Measurements from ENCODE around the gene COL15A1.

The COL15A1 gene

DNA sequence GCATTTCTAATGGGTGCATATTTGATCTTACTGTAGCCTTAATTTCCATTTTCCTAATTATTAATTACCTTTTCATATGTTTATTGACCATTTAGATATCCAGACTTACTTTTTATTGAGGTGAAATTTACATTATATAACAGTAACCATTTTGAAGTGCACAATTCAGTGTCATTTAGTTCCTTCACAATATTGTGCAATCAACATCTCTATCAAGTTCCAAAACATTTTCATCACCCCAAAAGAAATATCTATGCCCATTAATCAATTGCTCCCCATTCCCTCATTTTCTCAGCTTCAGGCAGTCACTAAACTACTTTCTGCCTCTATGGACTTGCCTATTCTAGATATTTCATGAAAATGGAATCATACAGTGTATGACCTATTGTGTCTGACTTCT lies 5.9 kb downstream of the COL15A1 start:
- DNase-seq (ENCODE audit: low read depth in 2 of 2): no peak

DNA sequence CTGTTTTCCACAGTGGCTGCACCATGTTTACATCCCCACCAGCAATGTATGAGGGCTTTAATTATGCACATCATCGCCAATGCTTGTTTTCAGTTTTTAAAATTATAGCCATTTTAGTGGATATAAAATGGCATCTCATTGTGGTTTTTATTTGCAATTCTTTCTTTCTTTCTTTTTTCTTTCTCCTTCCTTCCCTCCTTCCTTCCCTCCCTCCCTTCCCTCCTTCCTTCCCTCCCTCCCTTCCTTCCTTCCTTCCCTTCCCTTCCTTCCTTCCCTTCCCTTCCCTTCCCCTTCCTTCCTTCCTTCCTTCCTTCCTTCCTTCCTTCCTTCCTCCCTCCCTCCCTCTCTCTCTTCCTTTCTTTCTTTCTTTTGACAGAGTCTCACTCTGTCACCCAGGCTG lies 6.6 kb downstream of the COL15A1 start:
- no peak for DNase-seq (ENCODE audit: low read depth in 2 of 2)

DNA sequence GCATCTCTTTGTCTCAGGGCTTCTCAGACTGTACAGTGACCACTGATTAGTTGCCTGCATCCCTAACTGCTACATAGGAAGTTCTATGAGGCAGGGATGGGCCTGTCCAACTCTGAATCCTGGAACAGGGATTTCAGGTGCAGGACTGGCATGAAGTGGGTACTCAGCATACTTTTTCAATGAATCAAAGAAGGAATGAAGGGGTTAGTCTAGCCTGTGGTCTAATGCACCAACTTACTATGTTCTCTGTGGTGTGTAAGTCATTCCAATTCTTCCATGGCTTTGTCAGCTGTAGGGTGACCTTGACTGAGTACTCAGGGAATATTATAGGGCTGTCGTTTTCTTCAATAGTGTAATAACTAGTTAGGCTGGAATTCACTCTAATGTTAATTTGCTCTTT lies 8.3 kb downstream of the COL15A1 start:
- DNase-seq (ENCODE audit: low read depth in 2 of 2): no peak

DNA sequence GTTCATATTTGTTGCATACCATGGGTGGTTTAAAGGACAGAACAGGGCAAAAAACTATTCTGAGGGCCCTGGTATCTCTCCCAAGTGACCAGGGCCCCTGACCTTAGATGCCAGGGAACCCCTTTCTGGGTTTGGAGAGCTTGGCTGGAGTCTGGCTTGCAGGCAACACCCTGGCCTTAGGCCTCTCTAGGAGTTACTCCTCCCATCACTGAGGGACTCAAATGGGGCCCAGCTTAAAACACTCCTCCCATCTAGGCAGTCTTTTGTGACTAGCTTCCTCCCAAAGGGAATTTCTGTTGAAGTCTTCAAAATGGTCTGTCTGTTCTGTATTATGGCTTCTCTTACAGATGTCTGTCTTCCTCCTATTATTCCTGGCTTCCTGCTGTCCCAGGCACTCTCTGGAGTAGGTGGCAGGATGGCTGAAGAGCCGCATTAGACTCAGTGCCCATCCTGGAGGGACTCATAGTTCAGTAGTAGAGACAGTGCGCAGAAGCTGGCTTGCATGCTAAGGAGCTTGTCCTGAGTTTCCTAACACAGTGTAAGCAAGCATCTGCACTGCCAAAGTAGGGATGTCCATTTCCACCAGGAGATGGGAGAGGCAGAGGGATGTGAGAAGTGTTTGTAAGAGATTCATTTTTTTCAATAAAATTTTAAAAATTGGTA lies 10.0 kb downstream of the COL15A1 start:
- DNase-seq (ENCODE audit: low read depth in 2 of 2): no peak

DNA sequence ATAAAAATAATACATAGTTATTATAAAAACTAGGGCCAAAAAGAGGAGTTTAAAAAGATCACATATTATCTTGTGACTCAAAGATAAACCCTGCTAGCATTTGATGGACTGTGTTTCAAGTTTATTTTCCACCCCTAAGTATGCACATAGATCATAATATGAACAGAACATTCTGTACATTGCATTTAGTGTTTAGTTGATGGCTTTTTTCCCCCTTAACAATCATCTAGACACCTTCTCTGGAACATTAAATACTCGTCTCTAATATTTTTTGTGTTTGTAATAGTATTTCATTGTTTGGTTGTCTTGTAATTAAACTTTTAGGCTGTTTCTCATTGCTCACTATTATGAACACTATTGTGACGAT lies 10.5 kb downstream of the COL15A1 start:
- DNase-seq (ENCODE audit: low read depth in 2 of 2): no peak

DNA sequence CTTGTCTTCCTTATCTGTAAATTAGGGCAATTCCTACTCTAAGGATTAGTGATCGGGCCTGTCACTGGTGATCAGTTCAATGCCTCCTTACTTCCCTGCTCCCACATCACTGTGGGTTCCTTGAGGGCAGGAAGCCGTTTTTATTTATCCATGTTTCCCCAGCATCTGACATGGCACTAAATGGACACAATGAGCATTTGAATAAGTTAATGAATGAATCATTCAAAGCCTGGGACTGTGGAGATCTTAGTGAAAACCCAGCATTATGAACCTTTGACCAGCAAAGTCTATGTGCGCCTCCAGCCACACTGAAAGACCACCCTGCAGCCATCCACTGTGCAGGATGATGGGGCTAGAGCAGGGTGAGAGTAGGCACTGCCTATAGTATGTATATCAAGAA lies 11.6 kb downstream of the COL15A1 start:
- no peak for DNase-seq (ENCODE audit: low read depth in 2 of 2)

DNA sequence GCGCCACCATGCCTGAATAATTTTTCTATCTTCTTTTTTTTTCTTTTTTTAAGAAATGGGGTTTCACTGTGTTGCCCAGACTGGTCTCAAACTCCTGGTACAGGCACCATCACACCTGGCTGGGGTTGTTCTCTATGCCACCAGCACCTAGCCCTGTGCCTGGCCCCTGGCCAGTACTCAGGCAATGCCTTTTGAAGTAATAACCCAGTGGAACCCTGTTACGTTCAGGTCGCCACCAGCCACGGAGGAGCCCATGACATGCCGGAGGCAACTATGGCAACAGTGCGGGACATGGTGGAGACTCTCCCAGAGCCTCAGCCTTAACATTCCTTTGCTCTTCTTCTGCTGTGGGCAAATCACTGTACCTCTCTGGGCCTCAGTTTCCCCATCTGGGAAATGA lies 14.1 kb downstream of the COL15A1 start:
- DNase-seq (ENCODE audit: low read depth in 2 of 2): no peak

DNA sequence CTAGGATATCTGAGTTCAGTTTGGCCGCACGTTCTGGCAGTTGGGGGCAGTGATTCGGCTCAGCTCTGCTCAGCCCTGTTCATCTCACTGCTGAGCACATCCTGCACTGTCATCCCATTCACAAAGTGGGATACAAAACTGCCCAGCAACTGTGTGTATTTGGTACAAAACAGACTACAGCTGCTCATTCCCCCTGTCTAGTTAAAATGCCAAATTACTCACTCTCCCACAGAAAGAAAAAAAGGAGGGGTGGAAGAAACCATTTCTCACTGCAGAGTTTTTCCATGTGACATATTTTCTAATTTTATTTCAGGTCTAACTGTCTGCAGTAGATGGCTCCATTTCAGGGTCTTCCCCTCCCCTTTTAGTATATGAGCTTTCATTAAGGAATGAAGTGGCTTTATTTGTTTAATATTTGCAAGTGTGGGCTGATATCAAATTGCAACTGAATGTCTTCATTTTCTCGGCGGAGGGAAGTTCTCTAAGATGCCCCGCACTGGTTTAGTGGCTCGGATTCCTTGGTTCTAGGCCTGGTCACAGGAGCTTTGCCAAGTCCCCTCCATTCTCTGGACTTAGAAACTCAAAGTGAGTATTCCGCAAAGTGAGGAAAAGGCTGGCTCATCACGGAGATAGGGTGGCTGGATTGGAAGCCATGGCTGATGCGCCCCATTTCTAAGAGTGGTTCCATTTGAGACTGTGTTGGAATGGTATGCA lies 14.7 kb downstream of the COL15A1 start:
- DNase-seq (ENCODE audit: low read depth in 2 of 2): peak; percentile 88 to 90

DNA sequence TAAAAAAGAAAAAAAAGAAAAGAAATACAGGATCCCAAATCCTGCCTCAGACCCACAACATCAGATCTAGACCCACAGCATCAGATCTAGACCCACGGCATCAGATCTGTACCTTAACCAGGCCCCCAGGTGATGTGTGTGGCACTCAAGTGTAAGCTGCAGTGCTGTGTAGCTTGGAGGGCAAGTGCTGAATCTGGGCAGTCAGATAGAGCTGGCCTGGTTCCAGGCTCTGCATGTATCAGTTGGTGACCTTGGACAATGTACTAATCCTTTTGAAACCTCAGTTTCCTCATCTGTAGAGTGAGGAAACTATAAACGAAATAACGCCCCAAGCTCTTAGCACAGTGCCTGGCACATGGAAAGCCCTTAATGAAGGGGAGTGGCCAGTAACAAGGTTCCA lies 16.7 kb downstream of the COL15A1 start:
- DNase-seq (ENCODE audit: low read depth in 2 of 2): no peak

DNA sequence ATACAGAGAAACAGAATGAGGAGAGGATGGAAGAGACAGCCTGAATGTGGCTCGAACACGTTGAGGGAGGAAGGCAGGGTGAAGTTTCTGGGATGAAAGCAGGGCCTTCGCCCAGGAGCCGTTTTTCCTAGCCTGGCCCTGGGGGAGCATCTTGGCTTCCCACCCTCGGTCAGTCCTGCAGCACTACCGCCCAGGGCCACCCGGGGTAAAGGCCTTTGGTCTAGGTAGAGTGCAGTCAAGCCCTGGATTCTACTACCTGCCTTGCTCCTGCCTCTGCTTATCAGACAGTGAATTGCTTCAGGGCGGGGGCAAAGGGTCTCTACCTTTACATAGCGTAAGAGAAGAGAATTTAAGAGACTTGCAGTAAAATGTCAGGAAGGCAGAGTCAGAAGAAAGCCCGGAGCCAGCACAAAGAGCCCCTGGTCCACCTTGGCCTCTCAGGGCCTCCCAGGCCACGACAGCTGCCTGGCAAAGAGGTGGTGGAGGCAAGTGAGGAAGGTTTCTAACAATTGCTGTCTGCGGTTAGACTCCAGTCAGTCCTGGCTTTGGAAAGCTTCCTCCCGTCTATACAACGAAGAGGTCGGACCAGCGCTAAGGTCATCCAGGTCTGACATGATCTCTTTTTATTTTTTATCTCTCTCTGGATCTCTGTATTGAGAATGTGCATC lies 17.9 kb downstream of the COL15A1 start:
- no peak for DNase-seq (ENCODE audit: low read depth in 2 of 2)

DNA sequence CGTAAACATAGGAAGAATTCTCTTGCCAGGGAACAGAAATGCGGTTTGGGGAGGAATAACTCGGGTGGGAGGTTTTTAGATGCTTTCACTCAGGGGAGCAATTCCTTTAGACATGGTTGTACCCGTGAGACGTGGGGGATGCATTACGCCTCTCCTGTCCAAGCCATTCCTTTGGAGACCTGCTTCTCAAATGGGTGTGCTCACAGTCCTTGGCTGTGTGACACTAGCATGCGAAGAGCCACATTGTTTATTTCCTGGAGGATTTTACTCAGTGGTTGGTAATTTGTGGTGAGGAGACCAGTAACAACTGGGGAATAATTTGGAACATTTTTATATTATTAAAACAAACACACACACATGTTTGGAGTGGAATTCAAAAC lies 18.5 kb downstream of the COL15A1 start:
- peak; percentile 68 to 70 for DNase-seq (ENCODE audit: low read depth in 2 of 2)

DNA sequence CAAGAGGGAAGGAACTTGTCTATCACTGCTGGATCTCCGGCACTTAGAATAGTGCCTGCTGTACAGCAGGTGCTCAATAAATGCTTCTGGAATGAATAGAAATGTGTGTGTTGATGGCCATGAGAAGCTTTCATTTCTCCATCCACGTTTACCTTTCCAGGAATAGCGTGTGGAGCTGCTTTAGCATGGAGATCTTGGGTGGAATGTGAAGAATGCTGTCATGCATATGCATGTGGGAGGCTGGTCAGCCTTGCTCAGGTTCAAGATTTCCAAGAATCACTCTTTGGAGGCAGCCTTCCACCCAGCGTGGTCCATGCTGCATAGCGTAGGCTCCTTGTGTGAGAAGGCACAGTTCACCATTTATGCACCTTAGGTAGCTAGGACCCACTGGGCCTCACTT lies 19.2 kb downstream of the COL15A1 start:
- DNase-seq (ENCODE audit: low read depth in 2 of 2): no peak

DNA sequence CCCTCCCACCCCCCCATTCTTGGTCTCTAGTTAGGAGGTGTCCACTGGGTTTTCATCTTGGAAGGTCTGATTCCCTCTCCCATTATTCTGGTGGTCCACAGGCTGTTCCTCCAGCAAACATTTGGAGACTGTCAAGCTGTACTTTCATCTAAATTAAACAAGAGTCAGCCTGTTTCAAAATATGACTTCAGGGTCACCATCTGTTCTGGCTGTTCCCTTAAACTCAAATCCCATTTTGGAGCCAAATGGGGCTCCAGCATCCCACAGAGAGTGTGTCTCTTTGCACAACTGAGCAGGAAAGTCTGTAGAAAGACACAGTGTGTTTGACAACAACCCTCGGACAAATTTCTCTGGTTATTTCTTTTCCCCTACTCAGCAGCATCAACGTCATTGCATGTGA lies 20.5 kb downstream of the COL15A1 start:
- no peak for DNase-seq (ENCODE audit: low read depth in 2 of 2)

DNA sequence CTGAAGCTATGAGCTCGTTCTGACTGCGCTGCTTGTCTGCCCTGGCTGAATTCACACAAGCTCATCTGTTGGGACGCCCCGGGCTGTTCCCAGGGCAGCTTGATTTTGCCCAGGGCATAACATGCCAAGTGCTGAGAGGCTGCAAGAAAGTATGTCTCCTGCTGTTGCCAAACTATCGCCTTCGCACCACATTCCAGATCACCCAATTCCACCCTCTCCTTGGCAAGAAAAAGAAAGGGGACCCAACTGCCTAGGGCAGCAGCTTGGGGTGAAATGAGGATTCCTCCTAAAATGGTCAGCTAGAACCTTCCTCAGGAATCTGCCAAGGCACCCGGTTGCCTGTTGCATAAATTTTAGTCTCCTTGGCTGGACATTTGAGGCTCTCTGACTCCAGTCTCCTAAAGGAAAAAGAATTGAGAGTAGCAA lies 21.2 kb downstream of the COL15A1 start:
- no peak for DNase-seq (ENCODE audit: low read depth in 2 of 2)

DNA sequence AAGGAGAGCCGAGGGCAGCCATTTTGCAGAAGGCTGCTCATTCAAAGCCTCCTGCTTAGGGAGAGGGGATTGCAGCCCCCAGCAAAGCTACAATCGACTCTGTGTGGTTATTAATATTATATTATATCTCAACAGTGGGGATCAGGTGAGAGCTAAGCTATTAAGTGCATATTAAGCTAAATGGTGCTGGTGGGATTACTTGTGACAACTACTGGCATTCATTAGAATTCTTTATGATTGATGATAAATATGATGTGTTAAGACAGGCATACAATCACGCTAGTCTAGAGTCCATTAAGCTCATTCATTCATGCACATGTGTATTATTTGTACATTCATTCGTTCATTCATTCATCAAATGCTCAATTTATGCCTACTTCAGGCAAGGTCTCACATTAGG lies 23.0 kb downstream of the COL15A1 start:
- no peak for DNase-seq (ENCODE audit: low read depth in 2 of 2)

DNA sequence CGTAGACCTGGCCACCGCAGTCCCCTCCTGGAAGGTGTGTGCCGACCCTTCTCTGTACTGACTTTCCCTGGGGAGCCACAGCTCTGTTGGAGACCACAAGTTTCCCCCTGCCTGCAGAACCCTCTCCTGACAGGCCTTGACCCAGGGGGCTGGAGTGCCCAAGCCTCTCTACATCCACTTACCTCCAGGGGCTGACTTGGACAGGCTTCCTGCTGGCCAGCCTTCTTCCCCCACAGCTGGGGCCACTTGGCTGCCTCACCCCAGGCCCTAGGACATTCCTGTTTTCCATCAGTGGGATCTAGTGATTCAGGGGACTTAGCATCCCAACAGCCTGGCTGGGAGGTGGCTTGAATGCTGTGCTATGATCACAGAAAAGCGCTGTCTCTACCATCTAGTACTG lies 23.6 kb downstream of the COL15A1 start:
- DNase-seq (ENCODE audit: low read depth in 2 of 2): no peak

DNA sequence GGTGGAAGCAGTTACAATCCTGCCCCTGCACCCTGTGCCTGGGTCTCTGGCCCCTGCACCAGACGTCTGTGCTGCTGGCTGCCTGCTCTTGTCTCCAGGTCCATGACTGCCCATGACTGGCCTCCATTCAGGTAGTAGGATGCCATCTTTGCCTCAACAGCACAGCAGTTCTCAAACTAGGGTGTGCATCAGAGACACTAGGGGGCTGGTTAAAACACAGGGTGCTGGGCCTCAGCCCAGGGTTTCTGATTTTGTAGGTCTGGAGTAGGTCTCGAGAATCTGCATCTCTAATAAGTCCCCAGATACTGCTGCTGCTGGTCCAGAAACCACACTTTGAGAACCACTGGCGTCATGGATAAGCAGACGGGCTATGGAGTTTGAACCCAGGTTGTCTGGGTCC lies 24.0 kb downstream of the COL15A1 start:
- DNase-seq (ENCODE audit: low read depth in 2 of 2): no peak

DNA sequence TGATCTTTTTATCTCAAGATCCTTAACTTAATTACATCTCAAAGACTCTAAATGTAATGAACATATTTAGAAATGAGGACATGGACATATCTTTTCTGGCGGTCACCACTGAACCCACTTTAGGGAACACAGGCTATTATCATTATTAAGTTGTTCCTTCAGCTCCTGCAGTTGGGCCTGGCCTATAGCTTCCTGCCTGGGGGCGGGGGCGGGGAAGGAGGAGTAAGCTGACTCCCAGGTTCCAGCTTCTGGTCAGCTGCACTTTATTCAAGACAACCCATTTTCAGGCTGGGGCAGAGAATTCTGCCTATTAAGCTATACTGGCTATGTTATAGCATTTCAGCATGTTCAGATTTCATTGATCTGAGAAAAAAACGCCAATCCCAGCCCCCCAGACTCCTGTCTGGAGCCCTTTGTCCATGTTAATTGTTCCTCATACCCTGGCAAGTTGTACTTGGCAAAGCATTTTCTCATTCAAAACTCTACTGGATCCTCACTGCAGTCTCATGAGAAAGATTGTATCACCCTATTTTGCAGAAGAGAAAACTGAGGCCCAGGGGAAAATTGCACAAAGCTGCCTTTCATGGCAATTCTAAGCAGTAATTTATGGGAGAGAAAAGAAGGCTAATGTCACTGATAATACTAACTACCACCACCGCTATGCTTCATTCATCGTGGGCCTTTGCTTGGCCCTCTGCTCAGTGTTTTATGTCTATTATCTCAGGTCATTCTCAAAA lies 25.1 kb downstream of the COL15A1 start:
- no peak for DNase-seq (ENCODE audit: low read depth in 2 of 2)

DNA sequence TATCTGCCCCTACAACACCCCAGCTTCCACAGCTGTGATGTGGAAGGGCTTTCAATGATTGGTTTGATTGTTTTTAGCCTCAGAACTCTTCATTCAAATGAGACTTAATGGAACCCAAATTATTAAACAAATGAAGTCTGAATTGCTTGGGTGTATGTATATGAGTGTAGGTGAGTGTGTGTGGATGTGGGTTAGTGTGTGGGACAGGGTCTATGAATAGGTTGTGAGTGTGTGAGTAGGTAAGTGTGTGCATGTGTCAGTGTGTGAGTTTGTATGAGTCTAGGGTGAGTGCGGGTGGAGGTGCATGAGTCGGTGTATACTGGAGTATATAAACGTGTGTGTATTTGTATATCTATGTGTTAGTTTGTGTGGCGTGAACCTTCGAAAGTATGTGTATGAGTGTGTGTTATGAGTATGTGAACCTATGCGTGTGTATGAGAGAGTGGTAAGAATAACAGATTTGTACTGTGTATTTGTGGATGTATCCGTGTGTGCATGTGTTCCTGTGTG lies 26.9 kb downstream of the COL15A1 start:
- no peak for DNase-seq (ENCODE audit: low read depth in 2 of 2)

DNA sequence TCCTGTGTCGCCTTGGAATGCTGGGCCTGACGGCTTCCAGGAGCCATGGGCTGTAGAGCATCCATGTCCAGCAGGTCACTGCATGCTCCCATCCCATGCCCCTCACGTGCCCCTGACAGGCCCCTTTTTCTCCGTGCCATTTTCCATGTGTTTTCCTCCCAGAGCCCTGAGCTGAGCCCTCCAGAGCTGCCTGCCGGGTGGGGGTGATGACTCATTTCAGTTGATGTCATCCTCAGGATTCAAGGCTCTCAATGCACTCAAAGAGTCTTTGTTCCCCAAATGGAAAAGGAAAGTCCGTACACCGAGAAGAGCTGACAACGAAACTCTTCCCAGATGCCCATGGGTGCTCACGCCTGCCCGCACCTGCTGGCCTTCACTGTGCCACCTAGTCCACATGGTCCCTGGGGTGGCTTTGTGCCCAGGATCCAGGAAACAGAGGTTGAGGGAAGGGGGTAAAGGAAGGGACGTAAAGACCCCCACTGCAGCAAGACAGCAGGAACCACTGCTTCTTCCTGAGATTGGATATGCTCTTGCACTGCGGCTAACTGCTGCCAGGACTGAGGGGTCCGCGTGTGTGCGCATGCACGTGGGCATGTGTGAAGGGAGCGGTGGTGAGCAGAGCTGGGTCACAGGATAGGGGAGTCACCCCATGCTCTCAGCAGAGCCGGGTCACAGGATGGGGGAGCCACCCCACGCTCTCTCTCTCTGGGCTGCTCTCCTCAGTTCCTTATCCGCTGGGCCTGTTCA lies 27.6 kb downstream of the COL15A1 start:
- DNase-seq (ENCODE audit: low read depth in 2 of 2): peak in 1 of 2 experiments; percentile 54

DNA sequence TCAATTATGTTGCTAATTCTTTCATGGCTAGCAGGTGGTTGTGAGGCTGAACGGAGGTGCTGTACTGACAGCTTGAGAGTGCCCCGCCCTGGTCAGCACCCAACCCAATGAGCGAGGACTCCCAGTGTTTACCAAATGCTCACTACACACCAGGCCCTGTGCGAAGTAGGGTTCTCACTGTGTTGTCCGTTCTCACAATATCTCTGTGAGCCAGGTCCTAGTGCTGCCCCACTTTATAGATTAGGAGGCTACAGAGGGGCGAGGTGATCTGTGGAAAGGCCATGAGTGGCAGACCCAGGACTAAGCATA lies 28.2 kb downstream of the COL15A1 start:
- DNase-seq (ENCODE audit: low read depth in 2 of 2): no peak

DNA sequence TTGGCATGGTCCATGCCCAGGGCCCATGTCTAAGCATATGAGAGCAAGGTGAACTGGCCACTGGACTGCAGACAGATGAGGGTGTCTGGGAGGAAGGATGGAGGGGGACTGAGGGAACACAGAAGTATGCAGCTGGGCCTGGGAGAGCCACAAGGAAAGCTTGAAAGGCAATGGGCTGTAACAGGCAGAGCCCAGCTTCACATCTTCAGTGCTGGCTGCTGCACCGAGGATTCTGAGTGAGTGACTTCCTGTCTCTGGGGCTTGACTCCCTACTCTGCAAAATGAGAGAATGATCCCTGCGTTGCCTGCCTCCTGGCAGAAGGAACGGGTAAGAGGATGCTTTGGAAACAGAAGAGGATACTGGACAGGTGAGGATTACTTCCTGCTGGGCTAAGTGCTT lies 29.0 kb downstream of the COL15A1 start:
- DNase-seq (ENCODE audit: low read depth in 2 of 2): no peak
